Activated naive CD4-positive, alpha-beta T cell treated with anti-CD3 and anti-CD28 coated beads, Interleukin-2, amount 10 ng/mL, durations not matched to agents 7 days and 5 days (primary cell): Measurements from ENCODE around the gene TMEM51.

Experiments
- CTCF ChIA-PET: fragments of 350-600 bp; sonication (Branson Sonifier 250); formaldehyde crosslinking; loops from one replicate; lab custom pipeline; 2021; ENCODE audit warnings: antibody characterized with exemption; lab: Charles Lee
- DNase-seq: peaks from one replicate; pipeline ENCODE4 v3.0.0-alpha.2; 2020
- H3K27ac Mint-ChIP-seq: one replicate; pipeline ENCODE4 v1.8.0; 2021; ENCODE audit warnings: mild to moderate bottlenecking, moderate library complexity, mixed read lengths
- H3K27me3 Mint-ChIP-seq: one replicate; pipeline ENCODE4 v1.8.0; 2021; ENCODE audit warnings: mild to moderate bottlenecking, mixed read lengths
- H3K36me3 Mint-ChIP-seq: one replicate; pipeline ENCODE4 v1.8.0; 2021; ENCODE audit warnings: mixed read lengths
- H3K4me1 Mint-ChIP-seq: one replicate; pipeline ENCODE4 v1.8.0; 2021; ENCODE audit warnings: mixed read lengths
- H3K4me3 Mint-ChIP-seq: one replicate; pipeline ENCODE4 v1.8.0; 2021; ENCODE audit warnings: mild to moderate bottlenecking, moderate library complexity, mixed read lengths
- H3K9me3 Mint-ChIP-seq: one replicate; pipeline ENCODE4 v1.8.0; 2021; ENCODE audit warnings: mixed read lengths

Gene TMEM51

GRCh38 chr1:15118579-15118978, 35.0 kb upstream of the TMEM51 start:
- no peaks in the 10 kb centered on the region for H3K9me3 Mint-ChIP-seq
- no peaks in the 10 kb centered on the region for H3K4me1 Mint-ChIP-seq
- H3K27me3 Mint-ChIP-seq, result peaks cover 13% of the 10 kb centered on the region
- no peak for DNase-seq
- no peak overlapping the region for H3K27ac Mint-ChIP-seq
- H3K36me3 Mint-ChIP-seq, result no peaks in the 10 kb centered on the region
- no peak overlapping the region for H3K4me3 Mint-ChIP-seq
- CTCF ChIA-PET, result interaction anchor here (2.1 kb wide), 1 partner anchor 10 kb away, joined by 8 read pairs; no protein-coding TSS in a partner anchor

DNA sequence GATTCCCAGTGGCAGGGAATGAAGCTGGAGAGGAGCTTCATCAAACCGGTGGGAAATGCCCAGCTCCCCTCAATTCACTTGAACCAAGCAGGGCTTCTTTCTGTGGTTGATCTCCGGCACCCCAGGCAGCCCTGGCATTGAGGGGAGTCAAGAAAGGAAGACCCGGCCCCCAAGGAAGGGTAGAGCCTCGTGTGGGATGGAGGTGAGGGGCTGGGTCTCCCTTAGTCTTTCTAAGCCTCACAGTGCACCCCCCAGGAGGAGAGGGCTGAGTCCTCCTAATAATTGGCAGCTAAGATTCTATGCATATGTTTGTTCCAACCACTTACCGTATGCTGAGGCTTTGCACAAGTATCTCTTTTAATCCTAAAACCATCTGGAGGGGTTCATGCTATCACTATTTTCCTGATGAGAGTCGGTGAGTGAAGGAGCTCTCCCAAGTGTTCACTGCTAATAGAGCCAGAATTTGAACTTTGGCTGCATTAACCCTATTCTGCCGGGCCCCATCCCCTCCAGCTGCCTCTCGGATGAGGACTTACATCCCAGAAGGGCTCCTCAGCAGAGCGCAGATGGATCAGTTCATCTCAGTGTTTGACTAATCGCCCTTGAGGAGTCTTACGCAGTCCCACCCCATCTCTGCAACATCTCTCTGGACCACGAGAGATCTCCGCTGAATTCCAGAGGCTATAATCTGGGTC, 33.1 kb upstream of the TMEM51 start:
- CTCF ChIA-PET, result interaction anchor here (1.4 to 2.1 kb wide), 3 partner anchors 8 to 185 kb away, joined by 4 to 8 read pairs (median 4); no protein-coding TSS in a partner anchor
- peaks cover 13% of the 10 kb centered on the region for H3K27me3 Mint-ChIP-seq
- no peaks in the 10 kb centered on the region for H3K9me3 Mint-ChIP-seq
- H3K27ac Mint-ChIP-seq, result no peak overlapping the region
- H3K36me3 Mint-ChIP-seq, result no peaks in the 10 kb centered on the region
- no peak for DNase-seq
- no peaks in the 10 kb centered on the region for H3K4me1 Mint-ChIP-seq
- H3K4me3 Mint-ChIP-seq, result no peak overlapping the region

- no peak overlapping the region for H3K4me3 Mint-ChIP-seq
Measured at GRCh38 chr1:15122331-15122730, 31.2 kb upstream of the TMEM51 start.

DNA sequence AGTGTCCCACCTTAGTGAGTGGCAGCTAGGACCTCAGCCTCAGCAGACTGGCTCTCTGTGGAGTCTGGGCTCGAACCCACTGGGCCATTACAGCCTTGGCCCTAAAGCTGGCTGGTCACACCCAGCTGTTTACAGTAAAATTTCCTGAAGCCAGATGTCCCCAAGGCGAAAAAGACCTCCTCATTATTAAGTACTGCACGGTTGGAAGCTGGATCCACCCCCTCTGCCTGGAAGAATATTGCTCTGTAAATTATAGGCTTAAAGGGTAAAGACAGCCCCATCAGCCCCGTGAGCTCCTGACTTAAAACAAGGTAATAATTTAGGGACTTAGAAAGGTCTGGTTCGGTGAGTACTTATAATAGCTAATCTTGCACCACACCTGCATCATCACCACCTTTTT, 30.3 kb upstream of the TMEM51 start:
- DNase-seq, result no peak
- Mint-ChIP-seq H3K9me3 (no peaks in the 10 kb centered on the region), H3K4me3 (no peak overlapping the region), H3K27ac (no peak overlapping the region), H3K4me1 (no peaks in the 10 kb centered on the region), H3K36me3 (no peaks in the 10 kb centered on the region), H3K27me3 (peaks cover 6% of the 10 kb centered on the region)
- CTCF ChIA-PET, result interaction anchor here (1.4 kb wide), 1 partner anchor 149 kb away, joined by 3 read pairs; no protein-coding TSS in a partner anchor

More at GRCh38 chr1:15122331-15122730, 31.2 kb upstream of the TMEM51 start:
- H3K4me1 Mint-ChIP-seq, result no peaks in the 10 kb centered on the region
- DNase-seq, result no peak
- H3K27ac Mint-ChIP-seq, result no peak overlapping the region
- H3K9me3 Mint-ChIP-seq, result no peaks in the 10 kb centered on the region
- no peaks in the 10 kb centered on the region for H3K36me3 Mint-ChIP-seq
- CTCF ChIA-PET, result interaction anchor here (1.4 kb wide), 1 partner anchor 150 kb away, joined by 3 read pairs; no protein-coding TSS in a partner anchor
- peaks cover 7% of the 10 kb centered on the region for H3K27me3 Mint-ChIP-seq

DNA sequence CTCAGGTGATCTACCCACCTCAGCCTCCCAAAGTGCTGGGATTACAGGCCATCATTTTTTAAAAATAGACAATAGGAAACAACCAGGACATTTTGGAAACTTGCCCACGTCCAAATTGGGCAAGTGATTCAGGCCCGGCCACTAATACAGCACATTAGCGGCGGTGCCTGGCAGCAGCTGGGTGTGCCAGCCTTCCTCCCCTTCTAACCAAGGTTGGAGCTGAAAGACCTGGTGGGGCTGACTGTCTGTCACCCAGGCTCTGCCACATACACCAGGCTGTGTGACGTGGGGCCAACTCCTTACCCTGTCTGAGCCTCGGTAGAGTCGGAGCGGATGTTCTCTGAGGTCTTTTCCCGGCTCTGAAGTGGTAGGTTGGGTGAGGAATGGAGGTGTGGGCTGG, 29.6 kb upstream of the TMEM51 start:
- Mint-ChIP-seq H3K36me3 (no peaks in the 10 kb centered on the region), H3K4me3 (no peak overlapping the region), H3K9me3 (no peaks in the 10 kb centered on the region), H3K27me3 (peaks cover 6% of the 10 kb centered on the region), H3K4me1 (no peaks in the 10 kb centered on the region), H3K27ac (no peak overlapping the region)
- DNase-seq, result no peak
- CTCF ChIA-PET, result interaction anchor here (1.4 kb wide), 1 partner anchor 149 kb away, joined by 3 read pairs; no protein-coding TSS in a partner anchor

- no peak overlapping the region for H3K27ac Mint-ChIP-seq
- no peaks in the 10 kb centered on the region for H3K4me1 Mint-ChIP-seq
- CTCF ChIA-PET, result no interaction called here
- H3K4me3 Mint-ChIP-seq, result no peak overlapping the region
- no peaks in the 10 kb centered on the region for H3K9me3 Mint-ChIP-seq
- no peaks in the 10 kb centered on the region for H3K36me3 Mint-ChIP-seq
- peaks cover 12% of the 10 kb centered on the region for H3K27me3 Mint-ChIP-seq
- no peak for DNase-seq
Measured at GRCh38 chr1:15124362-15125100, 29.0 kb upstream of the TMEM51 start.

GRCh38 chr1:15125101-15125745, 28.3 kb upstream of the TMEM51 start:
- H3K4me3 Mint-ChIP-seq, result no peak overlapping the region
- H3K27me3 Mint-ChIP-seq, result peaks cover 15% of the 10 kb centered on the region
- CTCF ChIA-PET, result interaction anchor here (1.0 to 4.3 kb wide), 2 partner anchors 12 to 179 kb away, joined by 4 to 50 read pairs; no protein-coding TSS in a partner anchor
- no peaks in the 10 kb centered on the region for H3K9me3 Mint-ChIP-seq
- H3K4me1 Mint-ChIP-seq, result no peaks in the 10 kb centered on the region
- H3K36me3 Mint-ChIP-seq, result no peaks in the 10 kb centered on the region
- no peak for DNase-seq
- H3K27ac Mint-ChIP-seq, result no peak overlapping the region

GRCh38 chr1:15128077-15128476, 25.5 kb upstream of the TMEM51 start:
- Mint-ChIP-seq H3K9me3 (no peaks in the 10 kb centered on the region), H3K4me3 (no peak overlapping the region), H3K36me3 (no peaks in the 10 kb centered on the region), H3K4me1 (no peaks in the 10 kb centered on the region), H3K27me3 (peaks cover 24% of the 10 kb centered on the region), H3K27ac (no peak overlapping the region)
- DNase-seq, result no peak
- CTCF ChIA-PET, result interaction anchor here (0.6 to 4.9 kb wide), 24 partner anchors 9 to 181 kb away, joined by 3 to 92 read pairs (median 4); partner anchors contain the start of gene TMEM51

DNA sequence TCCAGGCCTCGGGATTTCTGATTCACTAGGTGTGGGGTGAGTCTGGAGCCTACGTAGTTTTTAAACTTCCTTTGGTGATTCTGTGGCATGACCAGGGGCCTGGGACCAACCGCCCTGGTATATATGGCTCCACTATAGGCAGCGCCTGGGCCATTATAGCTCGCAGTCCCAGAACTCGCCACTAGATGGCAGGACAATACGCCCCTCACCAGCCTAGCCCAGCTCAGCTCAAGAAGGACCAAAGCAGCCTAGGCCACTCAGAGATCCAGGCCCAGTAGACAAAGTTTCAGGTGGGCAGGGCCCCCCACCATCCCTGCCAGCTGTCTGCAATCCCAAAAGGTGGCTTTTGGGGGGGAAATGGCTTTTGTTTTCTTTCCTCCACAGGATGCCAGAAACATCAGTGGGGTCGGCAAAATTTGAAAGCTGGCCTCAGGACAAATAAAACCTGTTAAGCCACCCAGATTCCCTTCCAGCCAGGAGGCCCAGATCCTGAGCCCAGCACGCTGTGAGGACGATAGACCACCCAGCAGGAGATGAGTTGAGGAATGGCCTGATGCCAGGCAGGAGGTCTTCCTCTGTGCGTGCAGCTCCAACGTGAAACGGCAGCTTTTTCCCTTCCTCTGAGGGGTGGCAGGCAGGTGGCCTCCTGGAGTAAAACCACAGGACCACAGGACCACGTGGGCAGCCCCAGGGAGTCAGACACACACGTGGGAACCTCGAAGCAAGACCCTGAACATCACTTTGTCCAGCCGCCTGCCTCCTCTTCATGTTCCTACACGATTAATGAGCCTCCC, 24.8 kb upstream of the TMEM51 start:
- CTCF ChIA-PET, result interaction anchor here (0.6 to 4.9 kb wide), 26 partner anchors 9 to 180 kb away, joined by 3 to 92 read pairs (median 4); partner anchors contain the start of gene TMEM51
- Mint-ChIP-seq H3K9me3 (no peaks in the 10 kb centered on the region), H3K4me1 (no peaks in the 10 kb centered on the region), H3K4me3 (no peak overlapping the region), H3K36me3 (no peaks in the 10 kb centered on the region), H3K27ac (no peak overlapping the region), H3K27me3 (peaks cover 29% of the 10 kb centered on the region)
- DNase-seq, result peak; percentile 80

DNA sequence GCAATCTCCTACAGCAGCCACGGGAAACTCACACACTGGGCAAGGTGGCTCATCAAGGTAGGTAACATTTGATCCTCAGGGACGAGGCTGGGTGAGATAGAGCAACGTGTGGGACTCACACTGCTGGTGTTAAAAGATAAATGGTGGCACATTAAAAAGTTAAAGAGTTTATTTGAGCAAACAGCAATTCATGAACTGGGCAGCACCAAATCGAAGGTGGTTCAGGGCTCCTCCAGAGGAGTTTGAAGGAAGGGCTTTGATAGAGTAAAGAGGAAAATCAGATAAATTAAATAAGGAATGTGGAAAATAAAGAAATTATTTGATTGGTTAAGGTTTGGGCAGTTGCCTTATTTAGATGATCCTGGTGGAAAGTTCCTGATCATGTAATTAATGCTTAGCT, 23.6 kb upstream of the TMEM51 start:
- no peak for DNase-seq
- Mint-ChIP-seq H3K4me3 (no peak overlapping the region), H3K27me3 (peaks cover 41% of the 10 kb centered on the region), H3K36me3 (no peaks in the 10 kb centered on the region), H3K9me3 (no peaks in the 10 kb centered on the region), H3K27ac (no peak overlapping the region), H3K4me1 (no peaks in the 10 kb centered on the region)
- CTCF ChIA-PET, result interaction anchor here (0.9 to 4.9 kb wide), 7 partner anchors 8 to 193 kb away, joined by 3 to 92 read pairs (median 14); partner anchors contain the start of gene TMEM51

GRCh38 chr1:15130607-15131006, 22.9 kb upstream of the TMEM51 start:
- peaks cover 47% of the 10 kb centered on the region for H3K27me3 Mint-ChIP-seq
- CTCF ChIA-PET, result interaction anchor here (0.9 to 4.9 kb wide), 3 partner anchors 13 to 193 kb away, joined by 3 to 92 read pairs (median 4); no protein-coding TSS in a partner anchor
- H3K4me1 Mint-ChIP-seq, result no peaks in the 10 kb centered on the region

DNA sequence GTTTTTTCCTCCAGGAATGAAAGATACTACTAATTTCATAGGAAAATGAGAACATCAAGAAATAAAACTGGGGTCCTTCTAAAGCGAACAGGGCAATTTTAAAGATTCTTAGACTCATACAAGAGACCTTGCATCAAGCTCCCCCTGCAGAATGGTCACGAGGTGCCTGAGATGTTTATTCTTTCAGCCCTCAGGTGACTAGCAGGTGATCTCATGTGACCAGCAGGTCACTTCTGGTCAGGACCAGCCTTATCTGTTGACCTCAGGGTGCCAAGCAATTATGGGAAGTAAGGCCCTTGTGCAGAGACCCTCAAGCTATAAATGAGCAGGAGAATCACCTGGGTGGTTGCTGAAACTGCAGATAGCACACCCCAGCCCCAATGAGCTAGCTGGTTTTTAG, 20.6 kb upstream of the TMEM51 start:
- CTCF ChIA-PET, result interaction anchor here (1.4 kb wide), 1 partner anchor 11 kb away, joined by 3 read pairs; no protein-coding TSS in a partner anchor
- Mint-ChIP-seq H3K4me1 (no peaks in the 10 kb centered on the region), H3K27me3 (peaks cover 67% of the 10 kb centered on the region), H3K36me3 (no peaks in the 10 kb centered on the region), H3K27ac (no peak overlapping the region), H3K9me3 (no peaks in the 10 kb centered on the region), H3K4me3 (no peak overlapping the region)
- DNase-seq, result no peak

More at GRCh38 chr1:15130607-15131006, 22.9 kb upstream of the TMEM51 start:
- Mint-ChIP-seq H3K9me3 (no peaks in the 10 kb centered on the region), H3K27ac (no peak overlapping the region), H3K36me3 (no peaks in the 10 kb centered on the region), H3K4me3 (no peak overlapping the region)
- DNase-seq, result no peak

- Mint-ChIP-seq H3K4me3 (no peak overlapping the region), H3K27me3 (peaks cover 69% of the 10 kb centered on the region), H3K4me1 (no peaks in the 10 kb centered on the region), H3K9me3 (no peaks in the 10 kb centered on the region), H3K36me3 (no peaks in the 10 kb centered on the region), H3K27ac (no peak overlapping the region)
- no peak for DNase-seq
- CTCF ChIA-PET, result interaction anchor here (0.6 to 1.4 kb wide), 2 partner anchors 9 to 47 kb away, joined by 3 read pairs; no protein-coding TSS in a partner anchor
Measured at GRCh38 chr1:15134285-15134684, 19.3 kb upstream of the TMEM51 start.
